NB4 (cell line): Measurements from ENCODE around the gene DNAJC21.
"Not testable (repeated sequence)": the region's sequence is repeated elsewhere in the genome, so short reads cannot be mapped to it uniquely, and the experiment has no call there.

Experiments
- DNase-seq: peaks from one replicate; pipeline ENCODE4 v3.0.0; 2010; ENCODE audit warnings: low read depth
- H3K4me3 ChIP-seq: one replicate; pipeline ENCODE4 v1.5.1; 2011; ENCODE audit warnings: mild to moderate bottlenecking, low read depth, low read length, moderate library complexity
- CTCF ChIP-seq: IDR thresholded peaks from one replicate; pipeline ENCODE4 v1.5.1; 2012; ENCODE audit warnings: low read depth, low read length
- MAX ChIP-seq: IDR thresholded peaks from 2 replicates; pipeline ENCODE4 v1.6.1; 2011; ENCODE audit warnings: low read depth, low read length
- MYC ChIP-seq: IDR thresholded peaks from 2 replicates; pipeline ENCODE4 v1.6.1; 2011; ENCODE audit warnings: low read depth, low read length
- POLR2A ChIP-seq: IDR thresholded peaks from 2 replicates; pipeline ENCODE4 v1.6.1; 2011; ENCODE audit warnings: mild to moderate bottlenecking; ENCODE audit not compliant: insufficient read length; ENCODE audit errors: extremely low read depth

DNAJC21 gene

GRCh38 chr5:34959323-34959722 lies 30.0 kb downstream of the DNAJC21 start:
- TF ChIP-seq MAX (no peak), POLR2A (no peak), CTCF (no peak), MYC (no peak)
- peak; percentile 34 for DNase-seq
- no peak overlapping the region for H3K4me3 ChIP-seq

- no peak overlapping the region for H3K4me3 ChIP-seq
- no peak for DNase-seq
- TF ChIP-seq MYC (no peak), CTCF (no peak), MAX (no peak), POLR2A (no peak)
Measured at GRCh38 chr5:34967540-34967939, 38.2 kb downstream of the DNAJC21 start.

- TF ChIP-seq POLR2A (no peak), MYC (no peak), MAX (no peak), CTCF (no peak)
- no peak for DNase-seq
- no peak overlapping the region for H3K4me3 ChIP-seq
Measured at GRCh38 chr5:34968258-34968657, 38.9 kb downstream of the DNAJC21 start.

GRCh38 chr5:34970552-34970951 lies 41.2 kb downstream of the DNAJC21 start:
- TF ChIP-seq CTCF (no peak), MAX (no peak), MYC (no peak), POLR2A (no peak)
- H3K4me3 ChIP-seq: no peak overlapping the region
- DNase-seq: no peak

- DNase-seq, H3K4me3 ChIP-seq: not testable (repeated sequence)
Measured at GRCh38 chr5:34971655-34972054, 42.3 kb downstream of the DNAJC21 start.

- no peak for TF ChIP-seq MYC
- TF ChIP-seq MAX: no peak
- no peak for TF ChIP-seq POLR2A
- no peak for TF ChIP-seq CTCF
- no peak overlapping the region for H3K4me3 ChIP-seq
- no peak for DNase-seq
Measured at GRCh38 chr5:34976347-34976746, 47.0 kb downstream of the DNAJC21 start.
